NCI-H2227 treated with DMSO at 0.1 percent for 48 hours (cell line): ENCODE measurements around the gene GLTP.

Source experiments
- DNase-seq: peaks from one replicate; lab custom pipeline; 2025; lab: John Stamatoyannopoulos, UW

The GLTP gene

GRCh38 chr12:109820816-109821381 lies 59.4 kb downstream of the GLTP start:
- peak; percentile 5 for DNase-seq

GRCh38 chr12:109818905-109819500 lies 61.3 kb downstream of the GLTP start:
- DNase-seq = no peak

GRCh38 chr12:109818253-109818652 lies 62.1 kb downstream of the GLTP start:
- no peak for DNase-seq

- DNase-seq = no peak
Measured at GRCh38 chr12:109817627-109818231, 62.6 kb downstream of the GLTP start.

- no peak for DNase-seq
Measured at GRCh38 chr12:109816870-109817269, 63.5 kb downstream of the GLTP start.

- no peak for DNase-seq
Measured at GRCh38 chr12:109815757-109816617, 64.4 kb downstream of the GLTP start.

GRCh38 chr12:109815225-109815624 lies 65.1 kb downstream of the GLTP start:
- DNase-seq = no peak

GRCh38 chr12:109814600-109815150 lies 65.7 kb downstream of the GLTP start:
- DNase-seq = no peak

- no peak for DNase-seq
Measured at GRCh38 chr12:109813810-109814416, 66.4 kb downstream of the GLTP start.

- no peak for DNase-seq
Measured at GRCh38 chr12:109811624-109811995, 68.7 kb downstream of the GLTP start.

- no peak for DNase-seq
Measured at GRCh38 chr12:109810954-109811623, 69.3 kb downstream of the GLTP start.

GRCh38 chr12:109808876-109809646 lies 71.3 kb downstream of the GLTP start:
- DNase-seq = no peak

GRCh38 chr12:109807954-109808643 lies 72.2 kb downstream of the GLTP start:
- no peak for DNase-seq

- peak; percentile 35 for DNase-seq
Measured at GRCh38 chr12:109804820-109805761, 75.2 kb downstream of the GLTP start.

- DNase-seq = no peak
Measured at GRCh38 chr12:109803678-109804077, 76.7 kb downstream of the GLTP start.

GRCh38 chr12:109802828-109803227 lies 77.5 kb downstream of the GLTP start:
- no peak for DNase-seq
